Lower leg skin (tissue), 3 donors: Measurements from ENCODE around the gene BAZ1B.

Experiments used
- CTCF ChIP-seq, 3 donors: fragments of 450-650 bp; IDR thresholded peaks; one replicate each; pipeline ENCODE4 v1.5.1; 2016; ENCODE audit warnings: antibody characterized with exemption in 3 of 3, mild to moderate bottlenecking in 3 of 3, moderate library complexity in 2 of 3
- POLR2A ChIP-seq, 2 donors: fragments of 450-650 bp; IDR thresholded peaks; one replicate each; pipeline ENCODE4 v1.6.1; 2016 to 2017; ENCODE audit warnings: antibody characterized with exemption in 2 of 2, mild to moderate bottlenecking in 1 of 2, moderate library complexity in 1 of 2

DNA sequence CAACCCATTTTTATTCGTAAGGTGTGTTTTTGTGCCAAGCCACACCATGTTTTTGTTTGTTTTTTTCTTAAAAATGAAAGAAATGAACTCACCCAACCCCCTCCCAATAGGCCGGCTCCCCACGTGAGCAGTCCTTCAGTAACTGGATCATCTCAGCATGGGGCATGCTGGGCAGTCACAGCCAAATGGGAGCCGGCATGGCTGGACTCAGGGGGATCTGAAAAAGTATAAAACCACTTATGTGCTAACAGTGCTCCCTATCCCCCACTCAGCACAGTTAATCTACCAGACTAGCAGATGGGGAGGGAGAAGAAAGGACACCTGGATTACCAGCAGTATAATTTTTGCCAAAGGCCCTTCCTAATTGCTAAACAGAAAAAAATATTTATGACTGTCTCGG lies 39.3 kb downstream of the BAZ1B start:
- no peak for TF ChIP-seq CTCF (IDR thresholded peaks at IDR 0.05)
- TF ChIP-seq POLR2A (IDR thresholded peaks at IDR 0.05): no peak
